Measurements from ENCODE around the gene RPS15. TPM values are rescaled to one million over a fixed set of nuclear protein-coding genes. Genes with fewer than 3 reads are reported as not detected.

RPS15 gene
- total and polyA plus RNA-seq, 2 donors (not counting 3 experiments of a cell fraction or from before 2014, with no cell fraction given) = 1,260 to 3,270 TPM

DNA sequence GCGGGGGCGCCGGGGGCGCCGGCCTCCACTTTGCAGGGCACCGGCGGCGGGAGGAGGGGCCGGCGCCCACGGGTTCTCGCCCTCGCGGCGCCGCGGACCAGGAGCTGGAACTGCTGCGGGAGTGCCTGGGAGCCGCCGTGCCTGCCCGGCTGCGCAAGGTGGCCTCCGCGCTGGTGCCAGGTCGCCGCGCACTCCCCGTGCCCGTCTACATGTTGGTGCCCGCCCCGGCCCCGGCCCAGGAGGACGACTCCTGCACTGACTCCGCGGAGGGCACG, 29.0 kb downstream of the RPS15 start:
- dilution Hi-C loops (cut with MboI; ENCODE audit: extremely low pct_ligation_motif_present, low sequenced_read_pairs) = no loop called here
- Histone ChIP-seq H3K4me3 (replicated peaks in 1 of 3; ENCODE audit: insufficient read depth in 1 of 3, low read depth in 1 of 3, low read length in 3 of 3) (no peak overlapping the region), H3K36me3 (ENCODE audit: control insufficient read depth in 2 of 2, extremely low read depth in 1 of 2, insufficient read depth in 2 of 2, low read length in 2 of 2) (no peaks in the 10 kb centered on the region), H3K27ac (ENCODE audit: insufficient read depth, low read depth, low read length) (no peak overlapping the region), H4K20me1 (replicated peaks; ENCODE audit: control insufficient read depth, extremely low read depth, insufficient read depth, low read length) (no peaks in the 10 kb centered on the region), H3K79me2 (ENCODE audit: control insufficient read depth, insufficient read depth, low read length) (no peaks in the 10 kb centered on the region), H2AFZ (ENCODE audit: low read depth, low read length) (no peak overlapping the region), H3K4me1 (ENCODE audit: control insufficient read depth, extremely low read depth, insufficient read depth, low read length) (peaks cover 5% of the 10 kb centered on the region), H3K9me1 (replicated peaks; ENCODE audit: control insufficient read depth, extremely low read depth, insufficient read depth, low read length) (no peaks in the 10 kb centered on the region), H3K27me3 (ENCODE audit: control insufficient read depth in 2 of 2, insufficient read depth in 2 of 2, low read length in 2 of 2) (peaks cover 40 to 70% of the 10 kb centered on the region in 2 experiments), H3K9ac (replicated peaks; ENCODE audit: extremely low read depth, insufficient read depth, low read length) (no peak overlapping the region), H3K4me2 (ENCODE audit: insufficient read depth, low read length) (no peak overlapping the region), H3K9me3 (replicated peaks; ENCODE audit: control insufficient read depth, insufficient read depth, low read length) (no peaks in the 10 kb centered on the region)
- CTCF ChIA-PET = interaction anchor here (0.6 to 3.6 kb wide), 7 partner anchors 9 to 388 kb away, joined by 3 to 11 read pairs (median 6); partner anchors contain the start of gene REEP6
- FAIRE-seq (no peak), DNase-seq (ENCODE audit: low read depth, low spot score) (no peak)
- BruUV-seq (replicated peaks) = no TSS peak
- TF ChIP-seq MYC (IDR thresholded peaks at IDR 0.05; ENCODE audit: low read depth, low read length) = no peak
- TF ChIP-seq, protein P1, sequence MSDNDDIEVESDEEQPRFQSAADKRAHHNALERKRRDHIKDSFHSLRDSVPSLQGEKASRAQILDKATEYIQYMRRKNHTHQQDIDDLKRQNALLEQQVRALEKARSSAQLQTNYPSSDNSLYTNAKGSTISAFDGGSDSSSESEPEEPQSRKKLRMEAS (IDR thresholded peaks at IDR 0.05; ENCODE audit: insufficient read depth, insufficient read length) = no peak
- no peak for TF ChIP-seq FOS (IDR thresholded peaks at IDR 0.05; ENCODE audit: borderline replicate concordance, insufficient read depth, low read length)
- TF ChIP-seq POLR2AphosphoS5 (IDR thresholded peaks at IDR 0.05; ENCODE audit: insufficient read depth, low read depth, low read length) = no peak
- TF ChIP-seq, protein P2, sequence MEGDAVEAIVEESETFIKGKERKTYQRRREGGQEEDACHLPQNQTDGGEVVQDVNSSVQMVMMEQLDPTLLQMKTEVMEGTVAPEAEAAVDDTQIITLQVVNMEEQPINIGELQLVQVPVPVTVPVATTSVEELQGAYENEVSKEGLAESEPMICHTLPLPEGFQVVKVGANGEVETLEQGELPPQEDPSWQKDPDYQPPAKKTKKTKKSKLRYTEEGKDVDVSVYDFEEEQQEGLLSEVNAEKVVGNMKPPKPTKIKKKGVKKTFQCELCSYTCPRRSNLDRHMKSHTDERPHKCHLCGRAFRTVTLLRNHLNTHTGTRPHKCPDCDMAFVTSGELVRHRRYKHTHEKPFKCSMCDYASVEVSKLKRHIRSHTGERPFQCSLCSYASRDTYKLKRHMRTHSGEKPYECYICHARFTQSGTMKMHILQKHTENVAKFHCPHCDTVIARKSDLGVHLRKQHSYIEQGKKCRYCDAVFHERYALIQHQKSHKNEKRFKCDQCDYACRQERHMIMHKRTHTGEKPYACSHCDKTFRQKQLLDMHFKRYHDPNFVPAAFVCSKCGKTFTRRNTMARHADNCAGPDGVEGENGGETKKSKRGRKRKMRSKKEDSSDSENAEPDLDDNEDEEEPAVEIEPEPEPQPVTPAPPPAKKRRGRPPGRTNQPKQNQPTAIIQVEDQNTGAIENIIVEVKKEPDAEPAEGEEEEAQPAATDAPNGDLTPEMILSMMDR (IDR thresholded peaks at IDR 0.05; ENCODE audit: extremely low read depth in 1 of 2, insufficient read depth in 1 of 2, low read depth in 1 of 2, low read length in 2 of 2) = no peak
- TF ChIP-seq EZH2 (IDR thresholded peaks at IDR 0.05; ENCODE audit: borderline replicate concordance, low read depth, low read length, severe bottlenecking) = no peak
- TF ChIP-seq GATA2 (IDR thresholded peaks at IDR 0.05; ENCODE audit: insufficient read depth, insufficient read length, low read depth, low read length) = no peak
- no peak for TF ChIP-seq JUN (IDR thresholded peaks at IDR 0.05; ENCODE audit: borderline replicate concordance, insufficient read depth, insufficient read length, low read depth)
- POLR2A ChIA-PET = no interaction called here
- intact Hi-C loops (cut with micrococcal nuclease) = no loop called here
